Activated CD4-positive, alpha-beta T cell treated with anti-CD3 and anti-CD28 coated beads, Interleukin-2, Interleukin-4, amounts not matched to agents 100 ng/mL and 50 ng/mL, durations not matched to agents 16 hours and 8 hours (primary cell): ENCODE data around the gene STIM2.
"Not testable (repeated sequence)": the region's sequence is repeated elsewhere in the genome, so short reads cannot be mapped to it uniquely, and the experiment has no call there.

Experiments used
- DNase-seq: peaks from one replicate; pipeline ENCODE4 v3.0.0-alpha.2; 2020; ENCODE audit warnings: low spot score

Gene STIM2

DNA sequence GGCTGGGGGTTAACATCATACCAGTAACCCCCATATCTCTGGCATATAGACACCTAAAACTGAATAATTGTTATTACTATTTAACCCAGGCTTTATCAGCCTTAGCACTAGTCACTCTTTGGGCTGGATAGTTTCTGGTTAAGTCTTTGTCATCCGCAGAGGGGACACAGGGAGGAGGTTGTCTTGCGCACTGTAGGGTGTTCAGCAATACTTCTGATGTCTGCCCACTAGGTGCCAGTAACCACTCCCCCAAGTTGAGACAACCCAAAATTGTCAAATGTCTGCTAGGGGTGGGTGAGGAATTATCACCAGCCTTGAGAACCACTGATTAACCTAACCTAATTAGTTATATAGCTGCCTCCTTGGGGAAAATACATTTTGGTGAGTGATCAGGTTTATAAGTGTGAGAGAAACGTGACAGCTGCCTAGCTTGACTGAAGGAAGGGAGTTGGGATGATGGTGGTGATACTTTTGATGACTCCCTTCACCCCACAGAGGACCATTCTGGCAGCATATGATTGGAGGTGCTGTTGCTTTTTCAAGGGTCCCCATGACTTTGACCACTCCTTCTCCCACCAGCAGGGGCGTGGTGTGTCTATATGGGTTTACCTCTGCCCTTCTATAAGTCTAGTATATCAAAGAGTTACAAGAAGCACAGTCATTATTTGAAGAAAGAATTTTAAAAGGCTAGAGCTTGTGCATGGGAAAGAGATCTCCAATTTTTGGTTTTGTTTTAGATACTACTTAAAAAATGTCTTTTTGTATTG lies 140.9 kb downstream of the STIM2 start:
- DNase-seq: no peak

DNA sequence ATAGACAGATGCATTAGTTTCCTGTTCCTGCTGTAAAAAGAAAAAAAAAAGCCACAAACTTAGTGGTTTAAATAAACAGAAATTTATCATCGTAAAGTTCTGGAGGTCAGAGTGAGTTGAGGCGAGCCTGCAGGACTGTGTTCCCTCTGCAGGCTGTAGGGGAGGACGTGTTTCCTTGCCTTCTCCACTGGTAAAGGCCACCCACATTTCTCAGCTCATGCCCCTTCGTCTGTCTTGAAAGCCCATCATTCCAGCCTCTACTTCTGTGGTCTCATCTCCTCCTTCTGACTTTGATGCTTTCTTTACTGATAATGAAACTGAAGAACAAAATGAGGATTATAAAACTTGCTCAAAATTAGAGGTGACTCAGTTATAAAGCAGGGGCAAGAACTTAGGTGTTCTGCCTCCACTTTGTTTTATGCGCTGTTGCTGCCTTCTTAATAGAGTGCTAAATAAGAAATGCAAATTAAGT lies 143.0 kb downstream of the STIM2 start:
- peak; percentile 67 for DNase-seq

DNA sequence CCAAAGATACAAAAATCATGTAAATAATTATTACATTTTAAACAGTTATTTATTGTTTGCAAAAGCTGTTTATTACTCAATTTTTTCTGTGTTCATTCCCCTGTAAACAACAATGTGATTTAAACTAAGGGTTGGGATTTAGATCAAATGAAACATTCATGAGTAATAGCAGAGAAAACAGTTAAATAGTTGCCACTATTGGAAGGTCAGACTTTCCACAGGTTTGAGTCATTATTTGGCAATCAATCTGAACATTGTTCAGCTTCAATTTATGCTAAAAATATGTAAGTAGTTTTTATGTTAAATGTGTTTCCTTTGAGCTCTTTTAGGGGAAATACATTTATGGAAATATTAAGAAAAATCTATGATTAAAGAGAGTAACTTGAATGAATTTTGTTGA lies 144.9 kb downstream of the STIM2 start:
- no peak for DNase-seq

DNA sequence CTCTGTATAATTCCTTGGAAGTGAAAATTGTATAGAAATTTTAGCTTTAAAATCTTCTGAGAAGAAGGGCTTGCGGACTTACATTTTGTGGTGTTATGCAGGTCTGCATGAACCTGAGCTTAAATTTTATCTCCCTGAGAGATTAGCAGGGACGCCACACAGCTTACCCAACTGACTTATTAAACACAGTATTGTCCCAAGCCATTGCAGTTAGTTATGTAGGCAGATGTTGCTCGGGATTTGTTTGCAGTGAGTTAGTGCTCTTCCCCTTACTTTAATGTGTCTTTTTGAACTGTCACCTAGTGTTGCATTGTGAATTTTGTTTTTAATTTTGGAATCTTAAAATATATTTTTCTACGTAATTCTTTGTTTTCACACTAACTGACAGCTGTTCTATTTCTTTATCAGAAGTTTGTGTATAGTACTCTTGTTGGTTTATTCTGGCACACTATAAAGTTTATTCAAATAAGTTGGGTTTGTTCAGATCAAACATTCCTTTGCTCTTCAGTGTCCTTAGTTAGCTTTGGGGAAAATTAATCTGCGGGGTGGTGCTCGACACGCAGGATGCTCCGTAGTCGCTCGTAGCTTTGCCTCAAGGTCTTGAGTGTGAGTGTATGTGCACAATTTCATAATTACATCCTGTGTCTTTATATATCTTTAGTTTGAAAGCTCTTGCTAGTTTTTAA lies 145.4 kb downstream of the STIM2 start:
- DNase-seq: no peak

DNA sequence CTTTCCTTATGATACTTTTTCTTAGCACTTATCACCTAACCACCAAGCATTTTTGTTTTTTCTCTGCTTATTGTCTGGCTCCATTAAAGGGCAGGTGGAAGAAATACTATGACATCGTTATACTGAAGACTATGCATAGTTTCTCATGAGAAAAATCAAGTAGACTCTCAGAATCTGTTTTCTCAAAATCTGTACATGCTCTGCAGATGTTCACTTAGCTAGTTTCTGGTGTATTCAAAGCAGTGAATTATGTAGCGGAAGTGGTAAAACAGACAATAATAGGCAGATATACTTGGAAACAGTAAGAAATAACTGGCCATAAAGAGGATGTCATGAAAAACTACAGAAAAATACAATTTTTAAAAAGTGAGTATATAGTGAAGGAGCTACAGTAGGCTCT lies 146.0 kb downstream of the STIM2 start:
- no peak for DNase-seq

DNA sequence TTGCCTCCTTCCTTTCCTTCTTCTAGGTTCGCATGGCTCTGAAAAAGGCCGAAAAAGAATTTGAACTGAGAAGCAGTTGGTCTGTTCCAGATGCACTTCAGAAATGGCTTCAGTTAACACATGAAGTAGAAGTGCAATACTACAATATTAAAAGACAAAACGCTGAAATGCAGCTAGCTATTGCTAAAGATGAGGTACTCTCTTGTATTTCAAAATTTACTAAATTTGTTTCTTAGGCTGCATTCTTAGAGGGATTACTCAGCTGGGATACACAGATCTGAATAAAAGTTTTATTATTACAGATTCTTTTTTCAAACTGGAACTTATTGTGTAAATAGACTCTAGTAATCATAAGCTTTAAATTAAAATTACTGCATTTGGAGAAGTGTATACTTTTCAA lies 146.9 kb downstream of the STIM2 start:
- no peak for DNase-seq

DNA sequence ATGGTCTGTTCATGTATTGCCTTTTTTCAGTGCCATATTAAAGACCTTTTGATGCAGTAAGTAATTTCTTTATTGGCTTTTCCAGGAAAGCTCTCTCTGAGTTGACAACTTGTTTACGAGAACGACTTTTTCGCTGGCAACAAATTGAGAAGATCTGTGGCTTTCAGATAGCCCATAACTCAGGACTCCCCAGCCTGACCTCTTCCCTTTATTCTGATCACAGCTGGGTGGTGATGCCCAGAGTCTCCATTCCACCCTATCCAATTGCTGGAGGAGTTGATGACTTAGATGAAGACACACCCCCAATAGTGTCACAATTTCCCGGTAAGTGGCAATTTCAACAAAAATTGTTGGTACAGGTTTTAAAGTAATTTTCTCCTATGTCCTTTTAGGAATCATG lies 148.0 kb downstream of the STIM2 start:
- no peak for DNase-seq

DNA sequence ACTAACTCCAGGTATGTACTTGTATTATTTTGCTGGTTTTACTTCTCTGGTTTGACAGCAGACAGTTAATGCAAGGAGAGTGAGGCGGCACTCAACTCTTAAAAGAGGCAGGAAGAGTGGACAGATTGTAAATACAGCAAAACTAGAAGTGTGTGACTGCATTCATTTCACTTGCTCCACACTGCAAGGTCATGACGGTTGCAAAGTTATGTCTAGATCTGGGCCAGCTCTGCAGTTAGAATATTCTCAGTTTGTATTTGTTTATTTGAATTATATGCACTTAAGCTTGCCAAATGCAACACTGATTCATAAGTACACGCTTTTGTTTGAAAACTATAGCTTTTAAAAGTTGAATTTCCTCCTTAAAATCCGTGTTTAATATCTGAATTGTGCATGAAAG lies 148.9 kb downstream of the STIM2 start:
- DNase-seq: no peak

DNA sequence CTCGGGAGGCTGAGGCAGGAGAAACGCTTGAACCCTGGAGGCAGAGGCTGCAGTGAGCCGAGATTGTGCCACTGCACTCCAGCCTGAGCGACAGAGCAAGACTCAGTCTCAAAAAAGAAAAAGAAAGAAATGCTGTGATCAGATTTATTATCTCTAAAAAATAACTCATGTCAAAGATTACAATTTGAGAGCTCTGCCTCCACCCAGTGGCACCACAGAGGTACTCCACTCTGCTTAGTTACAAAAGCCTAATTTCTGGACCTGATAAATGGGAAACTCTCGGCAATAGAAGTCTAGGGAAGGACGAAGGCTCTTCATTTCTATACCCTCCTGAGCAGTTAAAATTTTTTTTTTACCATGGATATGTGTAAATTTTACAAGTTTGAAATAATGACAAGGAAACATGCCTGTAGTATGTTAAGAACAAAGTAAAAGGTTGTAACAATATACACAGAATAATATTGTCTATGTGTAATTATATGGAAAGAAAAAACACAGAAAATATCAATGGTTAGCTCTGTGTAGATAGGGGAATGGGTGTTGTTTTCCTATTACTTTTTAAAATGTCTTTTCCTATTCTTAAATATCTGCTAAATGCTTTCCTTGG lies 149.8 kb downstream of the STIM2 start:
- peak; percentile 58 for DNase-seq

DNA sequence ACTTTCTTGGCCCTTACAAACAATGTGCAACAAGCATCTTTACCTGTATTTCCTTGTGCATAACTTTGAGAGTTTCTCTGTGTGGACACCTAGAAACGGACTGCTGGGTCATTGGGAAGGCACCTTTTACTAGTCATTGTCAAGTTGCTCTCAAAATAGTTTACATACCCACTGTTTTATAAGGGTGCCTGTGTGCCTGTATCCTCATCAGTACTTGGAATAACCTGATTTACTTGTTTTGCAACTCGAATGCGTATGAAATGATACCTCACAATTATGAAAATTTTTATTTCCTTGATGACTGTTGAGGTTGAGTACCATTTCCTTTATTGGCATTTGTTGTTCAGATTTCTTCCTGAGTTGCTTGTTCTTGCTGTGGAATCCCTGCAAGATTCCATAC lies 150.8 kb downstream of the STIM2 start:
- no peak for DNase-seq

DNA sequence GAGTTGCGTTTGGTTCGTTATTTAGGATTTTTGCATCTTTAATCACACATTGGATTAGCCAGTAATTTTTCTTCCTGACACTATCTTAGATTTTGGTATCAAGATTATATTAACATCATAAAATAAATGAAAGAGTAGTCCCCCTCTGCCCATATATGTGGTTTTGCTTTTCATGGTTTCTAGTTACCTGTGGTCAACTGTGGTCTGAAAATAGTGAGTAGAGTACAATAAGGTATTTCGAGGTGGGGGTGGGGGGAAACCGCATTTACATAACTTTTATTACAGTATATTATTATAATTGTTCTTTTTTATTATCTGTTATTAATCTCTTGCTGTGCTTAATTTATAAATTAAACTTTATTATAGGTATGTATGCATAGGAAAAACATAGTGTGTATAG lies 152.4 kb downstream of the STIM2 start:
- DNase-seq: no peak

DNA sequence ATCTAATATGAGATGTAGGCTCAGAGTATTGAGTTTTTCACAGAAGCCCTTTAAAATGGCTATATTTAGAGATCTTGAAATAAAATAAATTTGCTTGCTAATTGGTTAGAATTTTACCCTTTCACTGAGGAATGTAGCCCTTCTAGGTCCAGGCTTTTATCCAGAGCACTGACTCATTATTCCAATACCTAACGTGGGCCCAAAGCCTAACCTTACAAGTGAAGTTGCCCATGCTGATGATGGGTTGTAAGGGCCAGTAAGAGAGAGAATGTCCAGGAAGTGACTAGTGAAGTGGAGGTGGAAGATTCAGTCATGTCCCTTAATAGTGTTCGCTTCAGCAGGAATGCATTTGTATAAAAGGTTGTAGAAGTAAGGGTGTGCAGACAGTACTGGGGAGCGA lies 155.9 kb downstream of the STIM2 start:
- no peak for DNase-seq

DNA sequence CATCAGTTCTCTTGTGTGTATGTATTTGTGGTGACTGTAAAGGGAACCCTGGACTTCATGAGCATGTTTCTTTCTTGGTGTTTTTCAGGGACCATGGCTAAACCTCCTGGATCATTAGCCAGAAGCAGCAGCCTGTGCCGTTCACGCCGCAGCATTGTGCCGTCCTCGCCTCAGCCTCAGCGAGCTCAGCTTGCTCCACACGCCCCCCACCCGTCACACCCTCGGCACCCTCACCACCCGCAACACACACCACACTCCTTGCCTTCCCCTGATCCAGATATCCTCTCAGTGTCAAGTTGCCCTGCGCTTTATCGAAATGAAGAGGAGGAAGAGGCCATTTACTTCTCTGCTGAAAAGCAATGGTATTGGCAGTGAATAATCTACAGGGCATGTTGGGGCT lies 157.0 kb downstream of the STIM2 start:
- no peak for DNase-seq

DNA sequence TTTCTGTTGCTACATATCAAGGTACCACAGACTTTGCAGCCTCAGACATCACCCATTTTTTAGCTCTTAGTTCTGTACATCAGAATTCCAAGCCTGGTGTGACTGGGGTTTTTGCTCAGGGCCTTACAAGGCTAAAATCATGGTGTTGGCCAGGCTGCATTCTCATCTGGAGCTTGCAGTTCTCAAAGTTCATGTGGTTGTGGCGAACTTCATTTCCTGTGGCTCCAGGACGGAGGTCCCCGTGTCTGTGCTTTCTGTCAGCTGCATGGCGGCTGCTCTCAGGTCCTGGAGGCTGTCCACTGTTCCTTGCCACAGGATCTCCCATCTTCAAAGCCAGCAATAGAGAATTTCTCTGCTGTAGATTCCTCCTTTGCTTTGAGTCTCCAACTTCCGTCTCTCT lies 157.4 kb downstream of the STIM2 start:
- DNase-seq: no peak

DNA sequence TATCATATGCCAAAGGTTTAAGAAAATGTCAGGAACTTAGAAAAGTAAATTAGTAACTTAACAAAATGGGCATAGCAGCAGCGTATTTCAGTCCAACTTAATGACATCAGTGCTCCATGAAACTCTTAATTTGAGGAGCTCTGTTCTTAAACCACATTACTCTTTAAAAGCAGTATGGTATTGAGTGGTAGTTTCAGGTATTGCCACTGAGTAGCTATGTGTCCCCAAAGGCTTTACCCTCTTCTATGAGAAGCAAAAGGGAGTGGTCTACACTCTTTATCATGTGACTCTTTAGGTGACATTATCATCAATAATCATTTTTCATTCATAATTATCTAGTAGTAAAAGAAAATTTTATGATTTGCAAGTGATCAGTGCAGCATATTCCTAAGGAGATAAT lies 158.3 kb downstream of the STIM2 start:
- DNase-seq: no peak

DNA sequence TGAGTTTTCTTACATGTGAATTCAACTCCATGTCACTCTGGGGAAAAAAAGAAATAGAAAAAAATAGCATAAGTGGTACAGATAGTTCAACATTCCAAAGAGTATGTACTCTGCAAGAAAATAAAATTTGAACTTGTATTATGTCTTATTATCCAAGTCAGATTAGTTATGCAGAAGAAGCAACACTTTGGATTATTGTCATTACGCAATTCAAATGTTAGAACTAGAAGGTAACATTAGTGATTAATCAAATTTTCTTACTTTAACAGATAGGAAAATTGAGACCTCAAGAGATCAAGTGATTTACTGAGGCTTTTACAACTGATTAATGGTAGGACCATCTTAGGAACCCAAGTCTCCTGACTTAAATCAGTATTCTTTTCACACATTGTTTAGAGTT lies 159.1 kb downstream of the STIM2 start:
- DNase-seq: no peak

DNA sequence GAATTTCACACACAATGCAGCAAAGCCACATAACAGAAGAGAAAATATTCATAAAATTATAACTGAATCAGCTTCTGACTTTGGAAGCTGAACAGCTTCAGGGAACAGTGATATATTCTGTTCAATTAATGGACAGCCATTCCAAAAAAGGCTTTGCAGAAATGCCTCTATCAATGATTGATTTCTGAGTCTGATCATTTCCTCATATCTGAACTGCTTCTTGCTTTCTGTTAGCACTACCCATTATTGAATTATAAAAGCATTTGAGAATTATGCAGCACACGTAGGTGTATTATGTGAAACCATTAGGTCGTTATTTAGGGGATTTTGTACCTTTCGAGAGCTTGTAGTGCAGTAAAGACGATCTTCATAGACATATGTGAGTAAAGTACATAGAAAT lies 159.6 kb downstream of the STIM2 start:
- no peak for DNase-seq

DNA sequence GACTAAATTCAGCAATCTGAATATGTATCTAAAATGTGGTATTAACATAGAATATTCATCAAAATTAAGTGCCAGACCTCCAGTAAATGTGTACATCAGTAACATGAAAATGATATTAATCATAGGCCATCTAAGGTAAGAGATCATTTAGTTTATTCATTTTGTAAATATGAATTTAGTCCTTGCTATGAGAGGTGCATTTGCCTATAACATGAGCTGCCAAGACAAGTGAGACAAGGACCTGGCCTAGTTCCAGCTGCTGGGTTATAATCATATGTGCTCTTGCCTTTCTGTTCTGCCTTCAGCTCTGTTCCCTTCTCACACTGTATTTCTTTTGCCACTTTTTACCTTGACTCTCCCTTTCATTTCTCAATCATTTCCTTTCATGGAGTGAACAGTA lies 160.0 kb downstream of the STIM2 start:
- DNase-seq: no peak

DNA sequence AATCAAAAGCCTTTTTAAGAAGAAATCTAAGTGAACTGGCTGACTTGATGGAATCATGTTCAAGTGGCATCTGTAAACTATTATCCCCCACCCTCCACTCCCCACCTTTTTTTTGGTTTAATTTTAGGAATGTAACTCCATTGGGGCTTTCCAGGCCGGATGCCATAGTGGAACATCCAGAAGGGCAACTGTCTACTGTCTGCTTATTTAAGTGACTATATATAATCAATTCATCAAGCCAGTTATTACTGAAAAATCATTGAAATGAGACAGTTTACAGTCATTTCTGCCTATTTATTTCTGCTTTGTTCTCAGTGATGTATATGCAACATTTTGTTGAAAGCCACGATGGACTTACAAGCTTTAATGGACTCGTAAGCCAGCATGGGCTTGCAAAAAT lies 162.3 kb downstream of the STIM2 start:
- no peak for DNase-seq

DNA sequence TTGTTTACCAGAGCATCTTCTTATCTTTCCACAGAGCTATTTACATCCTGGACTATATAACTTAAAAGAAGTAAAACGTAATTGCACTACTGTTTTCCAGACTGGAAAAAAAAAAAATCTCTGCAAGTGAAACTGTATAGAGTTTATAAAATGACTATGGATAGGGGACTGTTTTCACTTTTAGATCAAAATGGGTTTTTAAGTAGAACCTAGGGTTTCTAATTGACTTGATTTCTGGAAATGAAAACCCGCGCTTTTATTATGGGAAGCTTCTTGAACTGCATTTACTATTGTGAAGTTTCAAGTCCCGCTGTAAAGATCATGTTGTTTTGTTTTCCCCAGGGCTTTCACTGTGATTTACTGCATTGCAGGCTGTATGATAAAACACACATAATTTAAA lies 162.7 kb downstream of the STIM2 start:
- DNase-seq: no peak

DNA sequence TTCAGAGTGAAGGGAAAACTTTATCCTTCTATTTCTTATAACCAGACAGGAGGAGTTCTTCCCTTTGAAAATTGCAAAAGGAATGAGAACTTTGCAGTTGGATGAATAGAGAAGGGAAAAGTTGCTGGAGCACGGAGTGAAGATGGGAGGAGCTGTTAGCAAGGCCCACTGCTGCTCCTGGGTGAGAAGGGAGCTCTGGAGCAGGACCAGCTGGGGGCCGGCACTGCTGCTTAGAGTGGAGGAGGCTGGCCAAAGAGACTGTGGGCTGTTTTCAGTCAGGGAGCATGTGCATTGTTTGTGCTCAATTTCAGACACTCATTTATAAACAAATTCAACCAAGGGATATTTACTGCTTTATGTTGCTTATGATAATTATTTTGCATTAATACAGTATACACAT lies 164.2 kb downstream of the STIM2 start:
- DNase-seq: no peak

DNA sequence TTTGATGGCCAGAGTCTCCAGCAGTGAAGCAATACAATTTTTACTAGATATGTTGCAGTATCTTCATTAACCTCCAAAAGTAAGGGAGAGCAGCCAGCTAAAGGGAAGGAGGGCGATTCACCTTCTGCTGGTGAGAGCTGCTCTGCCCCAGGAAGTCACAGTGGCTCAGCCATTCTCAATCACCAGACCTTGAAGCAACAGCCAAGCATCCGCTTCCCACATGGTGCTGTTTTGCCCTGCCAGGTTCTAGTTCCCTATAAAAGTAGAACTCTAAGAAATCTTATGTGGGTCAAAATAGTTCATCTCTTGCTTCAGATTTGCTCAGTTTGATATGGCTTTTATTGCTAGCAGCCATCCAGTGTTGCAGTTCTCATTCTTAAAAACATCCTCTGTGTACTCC lies 166.8 kb downstream of the STIM2 start:
- no peak for DNase-seq

DNA sequence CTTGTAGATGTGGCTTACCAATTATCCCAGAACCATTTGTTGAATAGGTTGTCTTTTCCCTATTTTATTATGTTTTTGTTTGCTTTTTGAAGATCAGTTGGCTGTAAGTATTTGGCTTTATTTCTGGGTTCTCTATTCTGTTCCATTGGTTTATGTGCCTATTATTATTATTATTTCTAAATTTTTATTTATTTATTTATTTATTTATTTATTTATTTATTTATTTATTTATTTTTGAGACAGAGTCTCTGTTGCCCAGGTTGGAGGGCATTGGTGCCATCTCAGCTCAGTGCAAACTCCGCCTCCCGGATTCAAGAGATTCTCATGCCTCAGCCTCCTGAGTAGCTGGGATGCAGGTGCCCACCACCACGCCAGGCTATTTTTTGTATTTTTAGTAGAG lies 174.5 kb downstream of the STIM2 start:
- DNase-seq: not testable (repeated sequence)
